Neural cell (in vitro differentiated cells): ENCODE results near the gene NFIB. TPM values are rescaled to one million over a fixed set of nuclear protein-coding genes. Genes with fewer than 3 reads are reported as not detected.

Experiments used
- H2AFZ ChIP-seq: fragments of 200-600, 300-800 bp; sonication (generic), shearing (Covaris generic); 2 replicates; pipeline ENCODE4 v1.6.0; 2014; ENCODE audit warnings: low read depth, mild to moderate bottlenecking, antibody characterized with exemption, low read length, moderate library complexity
- H3F3A ChIP-seq: fragments of 200-600 bp; shearing (Covaris generic); 2 replicates; pipeline ENCODE4 v1.6.1; 2016; ENCODE audit warnings: mild to moderate bottlenecking, moderate library complexity, mixed read lengths, antibody characterized with exemption, low read length; ENCODE audit not compliant: insufficient read depth, poor library complexity, severe bottlenecking
- H3K27ac ChIP-seq: fragments of 200-600, 300-800 bp; sonication (generic), shearing (Covaris generic); 2 replicates; pipeline ENCODE4 v1.5.1; 2014; ENCODE audit warnings: mild to moderate bottlenecking, low read length, moderate library complexity
- H3K27me3 ChIP-seq: fragments of 300-800, 200-600 bp; sonication (generic), shearing (Covaris generic); 2 replicates; pipeline ENCODE4 v1.6.0; 2014; ENCODE audit warnings: mild to moderate bottlenecking, low read depth, low read length, moderate library complexity; ENCODE audit not compliant: insufficient read depth
- H3K36me3 ChIP-seq: fragments of 300-800, 200-600 bp; sonication (generic), shearing (Covaris generic); 2 replicates; pipeline ENCODE4 v1.5.1; 2014; ENCODE audit warnings: mild to moderate bottlenecking, antibody characterized with exemption, low read length, moderate library complexity; ENCODE audit not compliant: insufficient read depth
- H3K4me2 ChIP-seq: fragments of 300-800, 200-600 bp; sonication (generic), shearing (Covaris generic); 2 replicates; pipeline ENCODE4 v1.6.0; 2014; ENCODE audit warnings: mild to moderate bottlenecking, low read length
- H3K4me3 ChIP-seq: fragments of 300-800, 200-600 bp; sonication (generic), shearing (Covaris generic); 2 replicates; pipeline ENCODE4 v1.5.1; 2014; ENCODE audit warnings: mild to moderate bottlenecking, low read length, moderate library complexity
- H3K79me2 ChIP-seq: fragments of 200-600 bp; shearing (Covaris generic); replicated peaks from 2 replicates; pipeline ENCODE4 v1.6.0; 2014; ENCODE audit warnings: mild to moderate bottlenecking, low read length, moderate library complexity; ENCODE audit not compliant: insufficient read depth
- H3K9ac ChIP-seq: fragments of 300-800, 200-600 bp; sonication (generic), shearing (Covaris generic); 2 replicates; pipeline ENCODE4 v1.6.1; 2016; ENCODE audit warnings: mild to moderate bottlenecking, low read length, mixed read lengths
- H3K9me2 ChIP-seq: fragments of 200-600 bp; shearing (Covaris generic); 2 replicates; pipeline ENCODE4 v1.6.1; 2016; ENCODE audit warnings: mild to moderate bottlenecking, low read length, mixed read lengths; ENCODE audit not compliant: insufficient read depth
- H3K9me3 ChIP-seq: fragments of 200-600, 300-800 bp; sonication (generic), shearing (Covaris generic); 2 replicates; pipeline ENCODE4 v1.6.1; 2016; ENCODE audit warnings: mild to moderate bottlenecking, mixed run types, low read length, moderate library complexity, mixed read lengths
- H4K20me1 ChIP-seq: fragments of 200-600 bp; shearing (Covaris generic); 2 replicates; pipeline ENCODE4 v1.6.1; 2016; ENCODE audit warnings: mild to moderate bottlenecking, mixed run types; ENCODE audit not compliant: insufficient read depth
- CTCF ChIP-seq: fragments of 450-650 bp; IDR thresholded peaks from 2 replicates; pipeline ENCODE4 v1.5.1; 2014; ENCODE audit warnings: antibody characterized with exemption, mild to moderate bottlenecking, moderate library complexity; ENCODE audit not compliant: poor library complexity, severe bottlenecking
- EP300 ChIP-seq: fragments of 450-650 bp; conservative IDR thresholded peaks from 2 replicates; pipeline ENCODE4 v1.6.1; 2014; ENCODE audit warnings: antibody characterized with exemption, mild to moderate bottlenecking, moderate library complexity; ENCODE audit not compliant: poor library complexity, severe bottlenecking
- EZH2 ChIP-seq: fragments of 200-600, 300-800 bp; shearing (Covaris generic), sonication (generic); IDR thresholded peaks from 2 replicates; pipeline ENCODE4 v1.6.1; 2014; ENCODE audit warnings: antibody characterized with exemption, low read length, borderline replicate concordance, mild to moderate bottlenecking; ENCODE audit not compliant: insufficient read depth, poor library complexity, severe bottlenecking
- MXI1 ChIP-seq: fragments of 450-650 bp; conservative IDR thresholded peaks from 2 replicates; pipeline ENCODE4 v1.6.1; 2014; ENCODE audit warnings: antibody characterized with exemption, mild to moderate bottlenecking; ENCODE audit not compliant: poor library complexity, severe bottlenecking
- POLR2AphosphoS5 ChIP-seq: IDR thresholded peaks from 2 replicates; pipeline ENCODE4 v1.6.1; 2012
- RAD21 ChIP-seq: fragments of 450-650 bp; conservative IDR thresholded peaks from 2 replicates; pipeline ENCODE4 v1.6.1; 2014; ENCODE audit warnings: antibody characterized with exemption, mild to moderate bottlenecking, moderate library complexity
- REST ChIP-seq: IDR thresholded peaks from 2 replicates; pipeline ENCODE4 v1.6.1; 2012; ENCODE audit warnings: borderline replicate concordance
- SMC3 ChIP-seq: fragments of 450-650 bp; conservative IDR thresholded peaks from 2 replicates; pipeline ENCODE4 v1.6.1; 2014; ENCODE audit warnings: antibody characterized with exemption, mild to moderate bottlenecking, moderate library complexity; ENCODE audit not compliant: poor library complexity
- TAF1 ChIP-seq: IDR thresholded peaks from 2 replicates; pipeline ENCODE4 v1.6.1; 2012; ENCODE audit warnings: low read depth
- polyA plus RNA-seq: library from polyadenylated mRNA; depleted of rRNA; stranded (reverse); fragments of >200 nt; gene quantifications from 2 replicates; pipeline ENCODE4 v1.2.3, GENCODE V29; 2014

Gene NFIB
- polyA plus RNA-seq, 1 donor from 2014 or later, result 0.73 TPM

- TF ChIP-seq CTCF (no peak), TAF1 (no peak), REST (no peak), SMC3 (no peak), EP300 (no peak), MXI1 (no peak), EZH2 (no peak), POLR2AphosphoS5 (no peak), RAD21 (no peak)
- Histone ChIP-seq H2AFZ (no peak overlapping the region), H3K9me3 (no peaks in the 10 kb centered on the region), H3K27ac (no peak overlapping the region), H3F3A (no peaks in the 10 kb centered on the region), H4K20me1 (no peaks in the 10 kb centered on the region), H3K36me3 (no peaks in the 10 kb centered on the region), H3K9ac (no peak overlapping the region), H3K4me3 (no peak overlapping the region), H3K27me3 (no peaks in the 10 kb centered on the region), H3K9me2 (no peaks in the 10 kb centered on the region), H3K79me2 (no peaks in the 10 kb centered on the region), H3K4me2 (no peak overlapping the region)
Measured at GRCh38 chr9:14245901-14246525, 67.9 kb downstream of the NFIB start.

GRCh38 chr9:14243514-14244042 lies 70.4 kb downstream of the NFIB start:
- no peaks in the 10 kb centered on the region for H3K9me2 ChIP-seq
- no peak overlapping the region for H3K9ac ChIP-seq
- no peak overlapping the region for H3K4me2 ChIP-seq
- no peaks in the 10 kb centered on the region for H3F3A ChIP-seq
- no peak for TF ChIP-seq TAF1
- TF ChIP-seq REST, result no peak
- TF ChIP-seq EZH2, result no peak
- TF ChIP-seq CTCF, result no peak
- TF ChIP-seq POLR2AphosphoS5, result no peak
- no peak for TF ChIP-seq EP300
- no peak for TF ChIP-seq RAD21
- no peak for TF ChIP-seq SMC3
- no peak for TF ChIP-seq MXI1
- H4K20me1 ChIP-seq, result no peaks in the 10 kb centered on the region
- no peaks in the 10 kb centered on the region for H3K79me2 ChIP-seq
- H3K27ac ChIP-seq, result no peak overlapping the region
- H2AFZ ChIP-seq, result no peak overlapping the region
- no peaks in the 10 kb centered on the region for H3K9me3 ChIP-seq
- no peaks in the 10 kb centered on the region for H3K36me3 ChIP-seq
- H3K4me3 ChIP-seq, result no peak overlapping the region
- no peaks in the 10 kb centered on the region for H3K27me3 ChIP-seq
